GM12878 (cell line): ENCODE measurements around the gene MRGPRX3. TPM values are rescaled to one million over a fixed set of nuclear protein-coding genes. Genes with fewer than 3 reads are reported as not detected.

Source experiments
- ATAC-seq: fragments of 200-7000 bp; cut with Tn5 transposase; 3 replicates; pipeline ENCODE4 v1.9.1; 2020; ENCODE audit warnings: mild to moderate bottlenecking, moderate library complexity
- BruUV-seq: library from RNA; stranded (reverse); fragments of 400-500 nt; replicated peaks from 2 replicates; lab custom pipeline; 2021; lab: Mats Ljungman, UMichigan
- CTCF ChIA-PET: fragments of 300-600 bp; sonication (Branson Sonifier 250); formaldehyde crosslinking; extraction: SDS; loops from one replicate; lab custom pipeline; 2021; ENCODE audit warnings: inconsistent platforms; lab: Yijun Ruan, JAX
- POLR2A ChIA-PET: fragments of 350-600 bp; formaldehyde crosslinking; extraction: SDS; loops from one replicate; lab custom pipeline; 2021; ENCODE audit warnings: inconsistent platforms; lab: Charles Lee
- RAD21 ChIA-PET: fragments of 300-600 bp; sonication (Branson Sonifier 250); formaldehyde crosslinking; loops from one replicate; lab custom pipeline; 2023; ENCODE audit warnings: antibody characterized with exemption; ENCODE audit not compliant: unreplicated experiment; lab: Charles Lee
- SMC1A ChIA-PET: fragments of 300-600 bp; sonication (Branson Sonifier 250); formaldehyde crosslinking; loops from one replicate; lab custom pipeline; 2023; ENCODE audit not compliant: unreplicated experiment, uncharacterized antibody; lab: Charles Lee
- DNase-seq: peaks from one replicate; pipeline ENCODE4 v3.0.0-alpha.2; 2011; ENCODE audit warnings: low read depth, low spot score
- FAIRE-seq: peaks from 3 replicates; lab custom pipeline; 2011; peaks lifted over from hg19 to GRCh38; lab: Jason Lieb, UNC
- H2AFZ ChIP-seq: 2 replicates; pipeline ENCODE4 v1.6.0; 2011; ENCODE audit warnings: low read depth, low read length, control low read depth; ENCODE audit not compliant: control insufficient read depth
- H3K27ac ChIP-seq: 2 replicates; pipeline ENCODE4 v1.5.1; 2011; ENCODE audit warnings: control low read depth; ENCODE audit not compliant: control insufficient read depth, insufficient read depth
- H3K27me3 ChIP-seq, 2 experiments: replicated peaks in 1 of 2; 2 replicates each; pipeline versions ENCODE4 v1.6.0 to v1.6.1; 2011; ENCODE audit warnings: low read length in 1 of 2; ENCODE audit not compliant: control insufficient read depth in 2 of 2, insufficient read depth in 2 of 2
- H3K36me3 ChIP-seq, 2 experiments: 2 replicates each; pipeline ENCODE4 v1.5.1; 2011; ENCODE audit warnings: low read length in 1 of 2; ENCODE audit not compliant: control insufficient read depth in 2 of 2, insufficient read depth in 2 of 2
- H3K4me1 ChIP-seq: 2 replicates; pipeline ENCODE4 v1.6.1; 2011; ENCODE audit warnings: mild to moderate bottlenecking, low read length, moderate library complexity, mixed read lengths; ENCODE audit not compliant: control insufficient read depth, insufficient read depth
- H3K4me2 ChIP-seq: 2 replicates; pipeline ENCODE4 v1.6.0; 2011; ENCODE audit warnings: control low read depth; ENCODE audit not compliant: control insufficient read depth, insufficient read depth
- H3K4me3 ChIP-seq: fragments of 200-600 bp; sonication (generic); 2 replicates; pipeline ENCODE4 v1.5.1; 2016
- H3K79me2 ChIP-seq: 2 replicates; pipeline ENCODE4 v1.6.0; 2011; ENCODE audit warnings: low read length; ENCODE audit not compliant: control insufficient read depth, insufficient read depth
- H3K9ac ChIP-seq: 2 replicates; pipeline ENCODE4 v1.8.0; 2011; ENCODE audit warnings: low read length, control low read depth, mixed read lengths; ENCODE audit not compliant: control insufficient read depth, insufficient read depth
- H3K9me3 ChIP-seq: replicated peaks from 3 replicates; pipeline ENCODE4 v1.5.1; 2011; ENCODE audit warnings: mild to moderate bottlenecking, low read length; ENCODE audit not compliant: control insufficient read depth, insufficient read depth
- H4K20me1 ChIP-seq: 2 replicates; pipeline ENCODE4 v1.6.0; 2011; ENCODE audit not compliant: control insufficient read depth, insufficient read depth
- ATF3 ChIP-seq: IDR thresholded peaks from 2 replicates; pipeline ENCODE4 v1.6.1; 2011; ENCODE audit warnings: low read depth, mild to moderate bottlenecking, low read length, moderate library complexity, borderline replicate concordance; ENCODE audit errors: extremely low read depth
- BCL11A ChIP-seq: IDR thresholded peaks from 2 replicates; pipeline ENCODE4 v1.6.1; 2011; ENCODE audit warnings: low read depth, low read length
- BCL3 ChIP-seq: IDR thresholded peaks from 2 replicates; pipeline ENCODE4 v1.6.1; 2011; ENCODE audit warnings: borderline replicate concordance, low read depth, mild to moderate bottlenecking, moderate library complexity, low read length; ENCODE audit not compliant: insufficient read depth, poor library complexity, severe bottlenecking
- BRCA1 ChIP-seq: IDR thresholded peaks from 2 replicates; pipeline ENCODE4 v1.6.1; 2011; ENCODE audit warnings: low read depth, low read length, improper control_type of control experiment
- CBX3 ChIP-seq: fragments of 200-600 bp; sonication (generic); IDR thresholded peaks from 2 replicates; pipeline ENCODE4 v1.6.1; 2016; ENCODE audit warnings: low read depth, borderline replicate concordance
- ESRRA ChIP-seq: IDR thresholded peaks from 2 replicates; pipeline ENCODE4 v1.6.1; 2012; ENCODE audit warnings: mild to moderate bottlenecking, low read length, improper control_type of control experiment
- MEF2A ChIP-seq: IDR thresholded peaks from 2 replicates; pipeline ENCODE4 v1.6.1; 2011; ENCODE audit warnings: low read depth, mild to moderate bottlenecking, low read length, moderate library complexity; ENCODE audit not compliant: insufficient read depth
- MTA2 ChIP-seq: fragments of 450-650 bp; IDR thresholded peaks from 2 replicates; pipeline ENCODE4 v1.6.1; 2016; ENCODE audit warnings: low read depth, mild to moderate bottlenecking, moderate library complexity
- NR2F1 ChIP-seq: fragments of 450-650 bp; conservative IDR thresholded peaks from 2 replicates; pipeline ENCODE4 v1.6.1; 2017; ENCODE audit warnings: mild to moderate bottlenecking
- POLR2AphosphoS2 ChIP-seq: IDR thresholded peaks from 2 replicates; pipeline ENCODE4 v1.6.1; 2011; ENCODE audit warnings: low read depth, mild to moderate bottlenecking, low read length, improper control_type of control experiment, moderate library complexity
- SMAD1 ChIP-seq: fragments of 450-650 bp; IDR thresholded peaks from 2 replicates; pipeline ENCODE4 v1.6.1; 2018; ENCODE audit warnings: mild to moderate bottlenecking, low read depth; ENCODE audit not compliant: partially characterized antibody
- TCF12 ChIP-seq: IDR thresholded peaks from 2 replicates; pipeline ENCODE4 v1.6.1; 2011; ENCODE audit warnings: low read depth, mild to moderate bottlenecking, low read length
- ZBTB33 ChIP-seq: fragments of 450-650 bp; IDR thresholded peaks from 2 replicates; pipeline ENCODE4 v1.6.1; 2017; ENCODE audit warnings: mild to moderate bottlenecking
- ZNF274 ChIP-seq: IDR thresholded peaks from one replicate; pipeline ENCODE4 v1.8.0; 2011; ENCODE audit not compliant: insufficient read length, insufficient read depth
- WGBS: methylation state at CpG from one replicate; pipeline ENCODE4 v1.1.6; 2016; ENCODE audit warnings: low lambda C conversion rate; ENCODE audit not compliant: insufficient replicate concordance, insufficient coverage; ENCODE audit errors: missing lambda C conversion rate; 5-methylcytosine and 5-hydroxymethylcytosine counted together
- in situ Hi-C: fragments of 300-500 bp; cut with MboI; formaldehyde crosslinking; loops from 9 replicates; pipeline ENCODE4 v1.14.3; 2018; ENCODE audit warnings: mixed read lengths
- intact Hi-C: fragments of 100-400 bp; cut with micrococcal nuclease; formaldehyde crosslinking; loops from one replicate; pipeline ENCODE4 v1.14.2; 2022; ENCODE audit not compliant: unreplicated experiment
- polyA plus RNA-seq, 11 experiments: library from polyadenylated mRNA; depleted of rRNA in 4 of 11; unstranded in 6 of 11; stranded (reverse) in 5 of 11; fragments of >200 nt; fragmentation: Nextera tagmentation in 4 of 11; fragmentation: Illumina TruSeq in 1 of 11; extraction: Ambion mirVana in 4 of 11; extraction: Trizol in 1 of 11; gene quantifications; 1 replicate in 1 of 11; 2 replicates in 10 of 11; pipeline versions ENCODE4 v1.2.1 to v1.2.3, GENCODE V29; 2011 to 2016; ENCODE audit warnings: inconsistent platforms in 2 of 11, missing spikeins in 2 of 11, low read depth in 1 of 11
- total RNA-seq, 4 experiments: library from RNA; depleted of rRNA in 3 of 4; stranded (reverse); fragments of >200 nt in 3 of 4; fragmentation: Illumina TruSeq in 1 of 4; extraction: Trizol in 1 of 4; gene quantifications; 2 replicates each; pipeline versions ENCODE4 v1.2.1 to v1.2.3, GENCODE V29; 2013 to 2021

The MRGPRX3 gene
- total and polyA plus RNA-seq, 10 of the 15 experiments (the other 5 are each of a cell fraction or from before 2014, with no cell fraction given): not detected

- TF ChIP-seq BRCA1 (no peak), BCL11A (no peak), NR2F1 (peak; percentile 83), SMAD1 (peak; percentile 34), CBX3 (no peak)
These were observed 26.4 kb upstream of the MRGPRX3 start, which contains the start of gene SAAL1 (continued) for GRCh38 chr11:18105802-18106574.

- peak overlapping the region; percentile 63; the same call in 1 of the 2 replicates for H2AFZ ChIP-seq
- CTCF ChIA-PET: interaction anchor here (0.7 to 6.4 kb wide), 22 partner anchors 10 to 520 kb away, joined by 3 to 59 read pairs (median 4); no protein-coding TSS in a partner anchor
- intact Hi-C loops: loop anchor here (1.0 to 2.0 kb wide), 2 partner anchors 94 to 114 kb away; partner anchors contain the start of gene SERGEF
- BruUV-seq: no TSS peak
- H3K27me3 ChIP-seq: no peaks in the 10 kb centered on the region
- H3K9me3 ChIP-seq: no peaks in the 10 kb centered on the region
- peaks cover 0 to 6% of the 10 kb centered on the region in 2 experiments; a peak in 1 of 4 replicates for H3K36me3 ChIP-seq
- no peak for ATAC-seq
- H3K4me3 ChIP-seq: no peak overlapping the region
- no peaks in the 10 kb centered on the region for H4K20me1 ChIP-seq
- DNase-seq: no peak
- RAD21 ChIA-PET: interaction anchor here (0.9 to 1.8 kb wide), 5 partner anchors 9 to 116 kb away, joined by 3 to 8 read pairs (median 4); no protein-coding TSS in a partner anchor
- H3K9ac ChIP-seq: no peak overlapping the region
- H3K79me2 ChIP-seq: peaks cover 19% of the 10 kb centered on the region
- 68% methylated on average over 9 of the region's 9 CpGs for WGBS
- no peak for FAIRE-seq
- TF ChIP-seq MEF2A (no peak), MTA2 (no peak), TCF12 (no peak), ZNF274 (no peak), ATF3 (no peak), POLR2AphosphoS2 (no peak), BCL3 (no peak), ESRRA (no peak), ZBTB33 (no peak)
- TF ChIP-seq, all 136 proteins: peak for 0
- Histone ChIP-seq H3K4me1 (peaks cover 4% of the 10 kb centered on the region; the same call in 1 of the 2 replicates), H3K4me2 (no peak overlapping the region), H3K27ac (no peak overlapping the region)
- POLR2A ChIA-PET: interaction anchor here (1.1 kb wide), 2 partner anchors 92 to 289 kb away, joined by 3 read pairs; no protein-coding TSS in a partner anchor
- in situ Hi-C loops: no loop called here
- SMC1A ChIA-PET: interaction anchor here (0.8 to 3.3 kb wide), 11 partner anchors 9 to 263 kb away, joined by 3 to 23 read pairs (median 6); no protein-coding TSS in a partner anchor
These were observed 25.7 kb upstream of the MRGPRX3 start for GRCh38 chr11:18106688-18107087.
